Stimulated activated CD4-positive, alpha-beta T cell treated with anti-CD3 and anti-CD28 coated beads, Interleukin-2, amount 100 ng/mL, for 48 hours (primary cell): ENCODE measurements around the gene ASRGL1.
"Not testable (repeated sequence)": the region's sequence is repeated elsewhere in the genome, so short reads cannot be mapped to it uniquely, and the experiment has no call there.

ENCODE experiments used
- DNase-seq, 2 donors: peaks; one replicate each; pipeline ENCODE4 v3.0.0-alpha.2; 2020

The ASRGL1 gene

DNA sequence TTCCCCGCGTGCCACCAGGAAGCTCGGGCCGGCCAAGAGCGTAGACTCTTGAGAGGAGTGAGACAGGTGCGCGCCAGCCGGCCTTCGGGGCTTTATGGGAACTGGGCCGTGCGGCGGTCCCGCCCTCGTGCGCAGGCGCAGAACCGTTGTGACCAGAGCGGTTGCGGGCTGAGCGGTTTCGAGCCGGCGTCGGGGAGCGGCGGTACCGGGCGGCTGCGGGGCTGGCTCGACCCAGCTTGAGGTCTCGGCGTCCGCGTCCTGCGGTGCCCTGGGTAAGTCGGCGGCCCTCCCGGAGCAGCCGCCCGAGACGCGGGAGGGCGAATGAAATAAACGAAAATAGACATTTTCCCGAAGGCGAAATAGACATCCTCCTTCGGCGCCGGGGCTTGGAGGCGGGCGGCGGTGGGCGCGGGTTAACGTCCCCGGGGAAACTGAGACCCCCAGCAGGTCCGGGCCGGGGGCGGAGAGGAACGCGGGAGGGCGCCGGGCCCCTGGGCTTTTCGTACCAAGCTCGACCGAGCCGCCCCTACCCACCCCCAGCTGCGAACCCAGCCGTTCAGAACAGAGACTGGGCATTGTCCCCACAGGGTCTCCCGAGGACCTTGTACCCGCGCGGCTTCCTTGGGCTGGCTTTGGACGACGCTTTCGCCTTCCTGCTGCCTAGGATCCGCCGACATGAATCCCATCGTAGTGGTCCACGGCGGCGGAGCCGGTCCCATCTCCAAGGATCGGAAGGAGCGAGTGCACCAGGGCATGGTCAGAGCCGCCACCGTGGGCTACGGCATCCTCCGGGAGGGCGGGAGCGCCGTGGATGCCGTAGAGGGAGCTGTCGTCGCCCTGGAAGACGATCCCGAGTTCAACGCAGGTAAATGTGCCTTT is at the start of gene ASRGL1:
Gene ASRGL1, plus strand, starts transcription at position 146 of the 879 bp plus-strand sequence. Its CDS starts 530 bp downstream, at position 676.
- peak; percentile 67 to 73 for DNase-seq

GRCh38 chr11:62295504-62295903 is 41.7 kb upstream of the ASRGL1 start:
- DNase-seq = no peak

- DNase-seq = no peak
Observed at GRCh38 chr11:62298975-62299374, 38.3 kb upstream of the ASRGL1 start, which contains the start of gene SCGB1D4. TSS of gene SCGB1D4 (minus strand) at chr11:62299075. CDS start at chr11:62299010, 65 bp downstream.

GRCh38 chr11:62306227-62306626 is 31.0 kb upstream of the ASRGL1 start:
- DNase-seq = no peak

DNA sequence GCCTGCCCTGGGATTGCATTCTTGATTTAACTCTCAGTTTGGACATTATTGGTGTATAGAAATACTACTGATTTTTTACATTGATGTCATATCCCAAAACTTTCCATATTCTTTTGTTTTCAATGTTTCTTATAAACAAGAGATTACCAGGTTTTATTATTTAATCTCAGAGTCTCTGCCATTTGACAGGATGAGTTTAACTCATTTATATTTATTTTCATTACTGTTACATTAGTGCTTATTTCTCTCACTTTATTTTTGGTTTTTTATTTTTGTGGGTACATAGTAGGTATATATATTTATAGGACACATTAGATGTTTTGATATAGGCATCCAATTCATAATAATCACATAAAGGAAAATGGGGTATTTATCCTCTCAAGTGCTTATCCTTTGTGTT is 29.3 kb upstream of the ASRGL1 start:
- DNase-seq = no peak

GRCh38 chr11:62309991-62310390 is 27.3 kb upstream of the ASRGL1 start:
- no peak for DNase-seq

- DNase-seq = no peak
Observed at GRCh38 chr11:62315431-62315830, 21.8 kb upstream of the ASRGL1 start.

DNA sequence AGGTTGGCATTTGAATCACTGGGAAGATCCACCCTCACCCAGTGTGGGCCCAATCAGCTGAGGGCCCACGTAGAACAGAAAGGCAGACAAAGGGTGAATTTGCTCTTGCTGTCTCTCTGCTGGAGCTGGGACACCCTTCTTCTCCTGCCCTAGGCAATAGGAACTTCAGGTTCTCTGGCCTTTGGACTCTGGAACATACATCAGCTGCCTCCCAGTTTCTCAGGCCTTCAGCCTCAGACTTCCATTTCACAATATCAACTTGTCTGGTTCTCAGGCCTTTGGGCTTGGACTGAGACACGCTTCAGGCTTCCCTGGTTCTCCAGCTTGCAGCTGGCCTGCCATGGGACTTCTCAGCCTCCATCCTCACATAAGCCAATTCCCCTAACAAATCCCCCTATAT is 14.7 kb upstream of the ASRGL1 start:
- DNase-seq = no peak

DNA sequence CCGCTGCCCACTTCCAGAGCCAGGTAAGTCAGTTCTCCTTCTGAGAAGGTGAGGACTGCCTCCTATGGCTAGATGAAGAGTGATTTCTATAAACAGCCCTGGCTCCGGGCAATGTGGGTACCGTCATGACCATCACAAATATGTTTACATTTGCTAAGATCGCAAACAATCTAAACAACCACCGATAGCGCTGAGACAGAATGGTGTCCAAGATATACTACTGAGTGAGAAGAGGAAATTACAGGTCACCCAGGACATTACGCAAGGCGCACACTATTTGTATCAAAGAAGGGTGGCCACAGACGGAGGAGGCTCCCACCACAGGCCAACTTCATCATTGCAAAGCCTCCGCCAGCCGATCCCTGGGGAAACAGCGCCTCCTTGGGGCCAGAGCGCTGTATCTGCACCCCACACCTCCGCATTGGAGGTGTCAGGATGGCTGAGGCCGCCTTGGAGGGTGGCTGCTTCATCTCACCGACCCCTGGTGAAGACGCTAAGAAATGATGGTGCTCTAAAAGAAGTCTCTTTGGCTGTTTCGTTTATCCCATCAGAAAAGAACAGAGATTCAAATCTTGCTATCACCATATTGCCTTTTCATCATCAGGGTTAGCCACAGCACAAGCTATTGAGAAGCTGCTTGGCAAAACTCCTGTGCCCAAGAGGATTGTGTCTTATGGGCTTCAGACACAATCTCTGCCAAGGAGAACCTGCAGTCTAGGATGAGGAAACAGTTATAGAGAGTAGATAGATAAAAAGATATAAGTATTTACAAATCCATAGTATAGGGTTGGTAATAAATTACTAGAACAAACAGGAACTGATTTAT is 12.3 kb upstream of the ASRGL1 start:
- DNase-seq = peak; percentile 57 to 61

DNA sequence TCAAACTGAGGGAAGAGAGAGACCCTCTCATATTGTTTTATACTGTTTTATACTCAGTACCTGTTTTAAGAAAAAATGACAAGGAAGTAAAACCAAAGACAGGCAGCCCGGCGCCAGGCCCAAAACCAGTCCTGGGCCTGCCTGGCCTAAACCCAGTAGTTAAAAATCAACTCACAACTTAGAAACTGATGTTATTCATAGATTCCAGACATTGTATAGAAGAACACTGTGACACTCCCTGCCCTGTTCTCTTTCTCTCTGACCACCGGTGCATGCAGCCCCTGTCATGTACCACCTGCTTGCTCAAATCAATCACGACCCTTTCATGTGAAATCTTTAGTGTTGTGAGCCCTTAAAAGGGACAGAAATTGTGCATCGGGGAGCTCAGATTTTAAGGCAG is 11.5 kb upstream of the ASRGL1 start:
- DNase-seq = not testable (repeated sequence)

DNA sequence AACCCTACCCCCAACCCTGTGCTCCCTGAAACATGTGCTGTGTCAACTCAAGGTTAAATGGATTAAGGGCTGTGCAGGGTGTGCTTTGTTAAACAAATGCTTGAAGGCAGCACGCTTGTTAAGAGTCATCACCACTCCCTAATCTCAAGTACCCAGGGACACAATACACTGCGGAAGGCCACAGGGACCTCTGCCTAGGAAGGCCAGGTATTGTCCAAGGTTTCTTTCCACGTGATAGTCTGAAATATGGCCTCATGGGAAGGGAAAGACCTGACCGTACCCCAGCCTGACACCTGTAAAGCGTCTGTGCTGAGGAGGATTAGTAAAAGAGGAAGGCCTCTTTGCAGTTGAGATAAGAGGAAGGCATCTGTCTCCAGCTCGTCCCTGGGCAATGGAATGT is 10.5 kb upstream of the ASRGL1 start:
- not testable (repeated sequence) for DNase-seq

DNA sequence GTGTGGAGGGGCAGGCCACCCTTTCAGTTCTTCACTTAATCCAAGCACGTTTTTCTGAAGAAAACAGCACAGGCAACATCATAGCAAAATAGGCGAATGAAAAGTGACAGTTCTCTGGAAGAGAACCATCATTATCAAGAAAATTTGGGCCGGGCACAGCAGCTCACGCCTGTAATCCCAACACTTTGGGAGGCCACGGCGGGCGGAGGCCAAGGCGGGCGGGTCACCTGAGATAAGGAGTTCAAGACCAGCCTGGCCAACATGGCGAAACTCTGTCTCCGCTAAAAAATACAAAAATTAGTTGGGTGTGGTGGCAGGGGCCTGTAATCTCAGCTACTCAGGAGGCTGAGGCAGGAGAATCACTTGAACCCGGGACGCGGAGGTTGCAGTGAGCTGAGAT is 9.7 kb upstream of the ASRGL1 start:
- not testable (repeated sequence) for DNase-seq

GRCh38 chr11:62331264-62331663 is 6.0 kb upstream of the ASRGL1 start:
- DNase-seq = not testable (repeated sequence)

GRCh38 chr11:62333768-62334167 is 3.5 kb upstream of the ASRGL1 start:
- DNase-seq = no peak

DNA sequence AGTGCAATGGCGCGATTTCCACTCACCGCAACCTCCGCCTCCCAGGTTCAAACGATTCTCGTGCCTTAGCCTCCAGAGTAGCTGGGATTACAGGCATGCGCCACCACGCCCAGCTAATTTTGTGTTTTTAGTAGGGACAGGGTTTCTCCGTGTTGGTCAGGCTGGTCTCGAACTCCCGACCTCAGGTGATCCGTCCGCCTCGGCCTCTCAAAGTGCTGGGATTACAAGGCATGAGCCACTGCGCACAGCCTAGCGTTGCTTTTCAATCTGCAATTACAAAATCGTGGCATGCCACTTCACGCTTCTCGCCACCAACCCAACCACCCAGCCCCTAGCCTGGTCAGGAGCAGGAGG is 322 bp upstream of the ASRGL1 start:
- DNase-seq = not testable (repeated sequence)

DNA sequence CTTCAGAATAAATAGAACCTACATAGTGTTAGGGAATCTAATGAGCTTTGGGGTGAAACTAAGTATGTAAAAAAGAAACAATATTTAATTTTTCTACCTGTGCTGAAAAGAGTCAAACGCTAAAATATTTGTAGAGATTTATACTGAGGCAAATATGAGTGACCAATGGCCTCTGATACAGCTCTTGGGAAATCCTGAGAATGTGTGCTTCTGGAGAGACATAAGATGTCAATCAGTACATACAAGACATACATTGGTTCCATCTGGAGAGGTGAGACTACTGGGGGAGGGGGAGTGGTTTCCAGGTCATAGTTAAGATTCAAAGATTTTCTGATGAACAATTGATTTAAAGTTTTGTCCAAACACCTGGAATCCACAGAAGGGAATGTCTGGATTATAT is 970 bp downstream of the ASRGL1 start:
- DNase-seq = no peak

- DNase-seq = peak; percentile 32 to 33
Observed at GRCh38 chr11:62340269-62340901, 3.1 kb downstream of the ASRGL1 start.

DNA sequence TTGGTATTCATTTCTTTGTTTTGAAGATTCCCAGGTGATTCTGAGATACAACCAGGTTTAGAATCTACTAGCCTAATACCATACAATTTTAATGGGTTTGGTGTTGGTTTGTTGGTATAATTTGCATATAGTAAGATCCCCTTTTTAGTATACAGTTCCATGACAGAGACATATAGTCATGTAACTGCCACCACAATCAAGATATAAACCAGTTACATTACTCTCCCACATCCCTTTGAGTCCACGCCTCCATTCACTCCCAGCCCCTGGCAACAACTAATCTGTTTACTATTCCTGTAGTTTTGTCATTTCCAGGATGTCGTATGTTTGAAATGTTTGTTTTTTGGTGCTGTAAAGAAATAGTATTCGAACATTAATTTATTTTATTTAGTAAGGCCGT is 4.3 kb downstream of the ASRGL1 start:
- no peak for DNase-seq

GRCh38 chr11:62343646-62344190 is 6.5 kb downstream of the ASRGL1 start:
- DNase-seq = not testable (repeated sequence)

DNA sequence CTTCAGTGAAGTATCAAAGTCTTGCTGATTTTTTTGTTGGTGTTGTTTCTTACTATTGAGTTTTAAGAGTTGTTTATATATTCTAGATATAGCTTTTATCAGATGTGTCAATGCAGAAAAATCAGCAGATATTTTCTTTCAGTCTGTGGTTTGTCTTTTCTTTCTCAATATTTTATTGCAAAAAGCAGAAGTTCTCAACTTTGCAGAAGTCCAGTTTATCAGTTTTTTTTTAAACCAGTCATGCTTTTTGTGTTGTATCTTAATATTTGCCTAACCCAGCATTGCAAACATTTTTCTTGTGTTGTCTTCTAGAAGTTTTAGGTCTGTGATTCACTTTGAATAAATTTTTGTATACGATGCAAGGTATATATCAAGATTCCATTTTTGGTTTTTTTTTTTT is 7.0 kb downstream of the ASRGL1 start:
- DNase-seq = no peak

DNA sequence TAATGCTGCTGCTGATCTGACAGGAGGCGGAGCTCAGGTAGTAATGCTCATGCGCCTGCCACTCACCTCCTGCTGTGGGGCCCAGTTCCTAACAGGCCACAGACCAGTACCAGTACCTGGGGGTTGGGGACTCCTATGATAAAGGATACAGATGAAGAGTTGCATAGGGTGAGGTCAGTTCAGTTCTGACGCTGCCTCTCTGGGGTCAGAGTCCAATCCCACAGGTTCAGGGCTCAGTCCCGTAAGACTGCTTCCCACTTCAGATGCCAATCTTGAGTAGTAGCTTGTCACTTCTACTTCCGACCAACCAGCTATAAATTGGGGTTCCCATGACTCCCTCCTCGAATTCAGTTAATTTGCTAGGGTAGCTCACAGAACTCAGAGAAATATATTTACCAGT is 8.6 kb downstream of the ASRGL1 start:
- no peak for DNase-seq

- no peak for DNase-seq
Observed at GRCh38 chr11:62352355-62353336, 15.4 kb downstream of the ASRGL1 start.
